Hindlimb muscle (tissue), 1 donor: ENCODE measurements around the gene NBL1. TPM values are rescaled to one million over a fixed set of nuclear protein-coding genes. Genes with fewer than 3 reads are reported as not detected.

ENCODE experiments used
- DNase-seq: peaks from one replicate; pipeline ENCODE4 v3.0.0-alpha.2; 2013
- polyA plus RNA-seq: library from polyadenylated mRNA; unstranded; fragments of 120-200 nt; gene quantifications from one replicate; pipeline ENCODE4 v1.2.1, GENCODE V29; 2013; ENCODE audit not compliant: insufficient read length

NBL1 gene
- polyA plus RNA-seq, 1 donor, result 25.9 TPM

GRCh38 chr1:19646377-19647319, 2.5 kb downstream of the NBL1 start:
- DNase-seq, result no peak

- DNase-seq, result no peak
Observed at GRCh38 chr1:19647643-19648042, 3.5 kb downstream of the NBL1 start.

DNA sequence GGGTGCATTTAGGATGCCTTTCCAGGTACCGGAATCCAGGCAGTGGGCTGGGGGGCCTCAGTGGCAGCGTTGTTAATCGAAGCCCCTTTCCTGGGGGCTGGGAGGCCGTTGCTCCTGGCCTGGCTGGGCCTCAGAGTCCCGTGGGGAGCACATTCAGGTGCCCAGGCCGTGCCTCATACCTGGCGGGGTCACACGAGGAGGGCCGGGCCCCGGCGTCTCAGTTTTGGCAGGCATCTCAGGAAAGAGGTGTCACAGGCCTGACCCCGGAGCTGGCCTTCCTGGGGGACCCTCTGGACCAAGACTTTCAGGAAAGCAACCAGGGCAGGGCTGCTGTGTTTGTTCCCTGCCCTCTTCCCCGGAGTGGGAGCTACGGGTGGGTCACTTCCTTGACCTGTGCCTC, 4.1 kb downstream of the NBL1 start:
- no peak for DNase-seq

DNA sequence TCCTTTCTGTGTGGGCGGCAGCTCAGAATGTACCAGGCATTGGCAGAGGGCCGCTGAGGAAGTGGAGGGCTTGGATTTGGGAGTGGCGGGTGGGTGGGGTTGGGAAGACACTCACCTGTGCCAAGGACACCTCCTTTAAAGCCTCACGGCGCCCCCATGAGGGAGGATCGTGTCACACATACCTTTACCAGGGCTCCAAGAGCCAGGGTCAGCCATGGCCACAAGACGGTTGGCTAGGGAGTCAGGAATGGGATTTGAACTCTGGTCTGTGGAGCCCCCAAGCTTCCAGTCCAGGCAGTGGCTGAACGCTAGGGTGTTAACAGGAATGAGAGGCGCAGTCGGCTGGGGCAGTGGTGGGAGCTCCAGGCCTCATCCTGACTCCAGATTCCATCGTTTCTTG, 4.6 kb downstream of the NBL1 start:
- no peak for DNase-seq

GRCh38 chr1:19650416-19651140, 6.5 kb downstream of the NBL1 start:
- DNase-seq, result no peak

DNA sequence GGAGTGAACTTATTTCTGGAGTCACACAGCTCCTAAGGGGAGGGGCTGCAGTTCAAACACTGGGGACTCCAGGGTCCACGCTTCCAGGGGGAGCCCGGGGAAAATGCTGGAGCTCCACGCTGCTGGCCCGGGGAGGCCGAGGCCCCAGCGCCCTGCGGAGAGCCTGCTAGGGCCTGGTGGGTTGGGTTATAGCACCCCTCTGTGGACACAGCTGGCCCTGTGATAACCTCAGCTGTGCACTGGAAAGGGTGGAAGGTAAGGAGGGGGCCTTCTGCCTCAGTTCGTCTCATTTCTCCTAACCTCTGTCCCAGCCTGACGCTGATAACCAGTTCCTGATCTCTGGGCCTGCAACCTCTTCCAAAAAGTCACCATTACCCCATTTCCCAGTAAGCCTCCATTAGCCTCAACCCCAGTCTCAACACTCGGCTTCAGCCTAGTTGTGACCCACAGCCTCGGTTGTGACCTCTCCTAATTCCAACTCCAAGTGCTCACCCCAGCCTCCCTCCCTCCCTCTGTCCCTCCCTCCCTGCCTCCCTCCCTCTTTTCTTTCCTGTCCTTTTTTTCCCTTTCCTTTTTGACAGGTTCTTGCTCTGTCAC, 7.1 kb downstream of the NBL1 start:
- no peak for DNase-seq

GRCh38 chr1:19654386-19654785, 10.3 kb downstream of the NBL1 start:
- DNase-seq, result no peak

GRCh38 chr1:19654886-19655717, 11.0 kb downstream of the NBL1 start:
- no peak for DNase-seq

GRCh38 chr1:19655718-19656080, 11.6 kb downstream of the NBL1 start:
- DNase-seq, result no peak

- DNase-seq, result no peak
Observed at GRCh38 chr1:19656134-19656779, 12.1 kb downstream of the NBL1 start.

DNA sequence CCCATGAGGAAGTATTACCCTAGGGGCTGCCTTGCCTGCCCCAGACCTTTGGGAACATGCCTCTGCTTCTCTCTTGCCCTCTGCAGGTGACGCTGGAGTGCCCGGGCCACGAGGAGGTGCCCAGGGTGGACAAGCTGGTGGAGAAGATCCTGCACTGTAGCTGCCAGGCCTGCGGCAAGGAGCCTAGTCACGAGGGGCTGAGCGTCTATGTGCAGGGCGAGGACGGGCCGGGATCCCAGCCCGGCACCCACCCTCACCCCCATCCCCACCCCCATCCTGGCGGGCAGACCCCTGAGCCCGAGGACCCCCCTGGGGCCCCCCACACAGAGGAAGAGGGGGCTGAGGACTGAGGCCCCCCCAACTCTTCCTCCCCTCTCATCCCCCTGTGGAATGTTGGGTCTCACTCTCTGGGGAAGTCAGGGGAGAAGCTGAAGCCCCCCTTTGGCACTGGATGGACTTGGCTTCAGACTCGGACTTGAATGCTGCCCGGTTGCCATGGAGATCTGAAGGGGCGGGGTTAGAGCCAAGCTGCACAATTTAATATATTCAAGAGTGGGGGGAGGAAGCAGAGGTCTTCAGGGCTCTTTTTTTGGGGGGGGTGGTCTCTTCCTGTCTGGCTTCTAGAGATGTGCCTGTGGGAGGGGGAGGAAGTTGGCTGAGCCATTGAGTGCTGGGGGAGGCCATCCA, 12.8 kb downstream of the NBL1 start:
- no peak for DNase-seq

DNA sequence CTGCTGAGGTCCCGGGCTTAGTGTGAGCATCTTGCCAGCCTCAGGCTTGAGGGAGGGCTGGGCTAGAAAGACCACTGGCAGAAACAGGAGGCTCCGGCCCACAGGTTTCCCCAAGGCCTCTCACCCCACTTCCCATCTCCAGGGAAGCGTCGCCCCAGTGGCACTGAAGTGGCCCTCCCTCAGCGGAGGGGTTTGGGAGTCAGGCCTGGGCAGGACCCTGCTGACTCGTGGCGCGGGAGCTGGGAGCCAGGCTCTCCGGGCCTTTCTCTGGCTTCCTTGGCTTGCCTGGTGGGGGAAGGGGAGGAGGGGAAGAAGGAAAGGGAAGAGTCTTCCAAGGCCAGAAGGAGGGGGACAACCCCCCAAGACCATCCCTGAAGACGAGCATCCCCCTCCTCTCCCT, 13.4 kb downstream of the NBL1 start:
- no peak for DNase-seq

GRCh38 chr1:19658186-19658585, 14.1 kb downstream of the NBL1 start:
- no peak for DNase-seq

DNA sequence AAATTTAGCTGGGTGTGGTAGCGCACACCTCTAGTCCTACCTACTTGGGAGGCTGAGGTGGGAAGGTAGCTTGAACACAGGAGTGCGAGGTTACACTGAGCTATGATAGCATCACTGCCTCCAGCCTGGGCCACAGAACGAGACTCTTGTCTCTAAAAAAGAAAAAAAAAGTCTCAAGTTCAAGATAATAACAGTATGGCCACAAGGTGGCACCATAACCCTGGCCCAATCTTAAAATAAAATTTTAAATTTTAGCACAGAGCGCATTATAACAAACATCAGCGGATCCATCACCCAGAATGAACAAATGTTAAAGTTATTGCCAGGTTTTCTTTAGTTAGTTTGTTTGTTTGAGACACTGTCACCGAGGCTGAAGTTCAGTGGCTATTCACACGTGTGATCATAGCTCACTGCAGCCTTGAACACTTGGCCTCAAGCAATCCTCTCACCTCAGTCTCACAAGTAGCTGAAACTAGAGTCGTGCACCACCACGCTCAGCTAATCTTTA, 17.7 kb downstream of the NBL1 start:
- no peak for DNase-seq

DNA sequence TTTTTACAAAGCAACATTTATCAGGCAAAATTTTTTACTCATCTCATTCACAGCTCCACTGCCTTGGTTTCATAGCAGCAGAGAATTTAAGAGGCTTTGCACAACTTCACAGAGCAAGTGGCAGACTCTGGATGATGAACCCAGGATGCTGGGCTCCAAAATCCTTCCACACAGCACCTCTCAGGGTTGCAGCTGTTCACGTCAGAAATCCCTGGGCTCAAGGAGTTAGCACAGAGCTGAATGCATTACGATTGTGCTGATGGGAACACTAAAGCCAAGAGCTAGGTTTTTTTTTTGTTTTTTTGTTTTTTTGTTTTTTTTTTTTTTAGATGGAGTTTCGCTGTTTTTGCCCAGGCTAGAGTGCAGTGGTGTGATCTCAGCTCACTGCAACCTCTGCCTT, 18.2 kb downstream of the NBL1 start:
- DNase-seq, result no peak

GRCh38 chr1:19664453-19665185, 20.5 kb downstream of the NBL1 start, which contains the start of gene HTR6:
TSS of gene HTR6 (plus strand) at chr1:19664875. CDS start at chr1:19665754, 879 bp downstream.
- no peak for DNase-seq

- no peak for DNase-seq
Observed at GRCh38 chr1:19665186-19665495, 21.0 kb downstream of the NBL1 start.

DNA sequence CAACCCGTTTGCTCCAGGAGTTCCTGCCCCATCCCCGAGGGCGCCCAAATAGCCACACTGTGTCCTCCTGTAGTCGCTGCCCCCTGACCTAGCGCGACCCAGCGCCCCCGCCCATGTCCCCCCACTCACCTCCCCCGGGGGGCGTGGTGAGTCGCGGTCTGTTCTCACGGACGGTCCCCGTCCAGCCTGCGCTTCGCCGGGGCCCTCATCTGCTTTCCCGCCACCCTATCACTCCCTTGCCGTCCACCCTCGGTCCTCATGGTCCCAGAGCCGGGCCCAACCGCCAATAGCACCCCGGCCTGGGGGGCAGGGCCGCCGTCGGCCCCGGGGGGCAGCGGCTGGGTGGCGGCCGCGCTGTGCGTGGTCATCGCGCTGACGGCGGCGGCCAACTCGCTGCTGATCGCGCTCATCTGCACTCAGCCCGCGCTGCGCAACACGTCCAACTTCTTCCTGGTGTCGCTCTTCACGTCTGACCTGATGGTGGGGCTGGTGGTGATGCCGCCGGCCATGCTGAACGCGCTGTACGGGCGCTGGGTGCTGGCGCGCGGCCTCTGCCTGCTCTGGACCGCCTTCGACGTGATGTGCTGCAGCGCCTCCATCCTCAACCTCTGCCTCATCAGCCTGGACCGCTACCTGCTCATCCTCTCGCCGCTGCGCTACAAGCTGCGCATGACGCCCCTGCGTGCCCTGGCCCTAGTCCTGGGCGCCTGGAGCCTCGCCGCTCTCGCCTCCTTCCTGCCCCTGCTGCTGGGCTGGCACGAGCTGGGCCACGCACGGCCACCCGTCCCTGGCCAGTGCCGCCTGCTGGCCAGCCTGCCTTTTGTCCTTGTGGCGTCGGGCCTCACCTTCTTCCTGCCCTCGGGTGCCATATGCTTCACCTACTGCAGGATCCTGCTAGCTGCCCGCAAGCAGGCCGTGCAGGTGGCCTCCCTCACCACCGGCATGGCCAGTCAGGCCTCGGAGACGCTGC, 21.7 kb downstream of the NBL1 start:
- no peak for DNase-seq

DNA sequence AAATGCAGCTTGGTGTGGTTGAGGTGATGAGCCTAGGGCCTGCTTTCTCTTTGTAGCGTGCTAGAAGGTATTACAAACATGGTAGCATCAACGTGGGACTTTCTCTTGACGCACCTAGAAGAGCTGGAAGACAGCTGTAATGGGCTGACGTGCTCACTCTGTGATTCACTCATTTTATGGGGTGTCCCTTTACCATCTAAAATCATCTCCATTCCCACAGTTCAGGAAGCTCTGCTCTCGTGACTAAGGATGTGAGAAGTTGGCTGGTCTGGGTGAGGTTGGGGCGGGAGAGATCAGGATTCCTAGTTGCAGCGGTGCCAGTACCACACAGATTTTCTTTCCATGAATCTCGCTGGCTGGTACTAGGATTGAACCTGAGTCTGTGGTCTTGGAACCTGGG, 24.8 kb downstream of the NBL1 start:
- DNase-seq, result no peak
